Activated gamma-delta T cell treated with anti-CD3 and anti-CD28 coated beads, Interleukin-2, amount 50 U/mL, for 16 hours (primary cell): ENCODE measurements around the gene NUAK1.
"Not testable (repeated sequence)": the region's sequence is repeated elsewhere in the genome, so short reads cannot be mapped to it uniquely, and the experiment has no call there.

ENCODE experiments used
- DNase-seq: peaks from one replicate; pipeline ENCODE4 v3.0.0-alpha.2; 2020; ENCODE audit warnings: low read depth

The NUAK1 gene

GRCh38 chr12:106033161-106033675, 105.5 kb downstream of the NUAK1 start:
- DNase-seq: no peak

GRCh38 chr12:106032623-106032925, 106.2 kb downstream of the NUAK1 start:
- DNase-seq: no peak

GRCh38 chr12:106031761-106032622, 106.8 kb downstream of the NUAK1 start:
- no peak for DNase-seq

GRCh38 chr12:106030210-106031071, 108.3 kb downstream of the NUAK1 start:
- no peak for DNase-seq

GRCh38 chr12:106029532-106029931, 109.2 kb downstream of the NUAK1 start:
- DNase-seq: no peak

- DNase-seq: no peak
These were observed 110.8 kb downstream of the NUAK1 start for GRCh38 chr12:106027911-106028310.

- no peak for DNase-seq
These were observed 111.5 kb downstream of the NUAK1 start for GRCh38 chr12:106027286-106027685.

GRCh38 chr12:106025129-106025528, 113.6 kb downstream of the NUAK1 start:
- DNase-seq: no peak

- DNase-seq: no peak
These were observed 115.7 kb downstream of the NUAK1 start for GRCh38 chr12:106023039-106023438.

- DNase-seq: no peak
These were observed 116.2 kb downstream of the NUAK1 start for GRCh38 chr12:106022568-106023012.

GRCh38 chr12:106021516-106021915, 117.2 kb downstream of the NUAK1 start:
- no peak for DNase-seq

- DNase-seq: no peak
These were observed 118.0 kb downstream of the NUAK1 start for GRCh38 chr12:106020736-106021135.

- DNase-seq: no peak
These were observed 119.6 kb downstream of the NUAK1 start for GRCh38 chr12:106019144-106019543.

- DNase-seq: no peak
These were observed 120.5 kb downstream of the NUAK1 start for GRCh38 chr12:106018286-106018685.

- not testable (repeated sequence) for DNase-seq
These were observed 122.0 kb downstream of the NUAK1 start for GRCh38 chr12:106016601-106017278.

- no peak for DNase-seq
These were observed 123.1 kb downstream of the NUAK1 start for GRCh38 chr12:106015646-106016045.

- DNase-seq: no peak
These were observed 124.8 kb downstream of the NUAK1 start for GRCh38 chr12:106013941-106014340.
